ENCODE measurements around the gene CYTH1.

The CYTH1 gene

GRCh38 chr17:78806451-78806850, 24.4 kb upstream of the CYTH1 start:
- no peak for DNase-seq (ENCODE audit: low read depth, low spot score)
- H3K27ac ChIP-seq, result no peak overlapping the region

DNA sequence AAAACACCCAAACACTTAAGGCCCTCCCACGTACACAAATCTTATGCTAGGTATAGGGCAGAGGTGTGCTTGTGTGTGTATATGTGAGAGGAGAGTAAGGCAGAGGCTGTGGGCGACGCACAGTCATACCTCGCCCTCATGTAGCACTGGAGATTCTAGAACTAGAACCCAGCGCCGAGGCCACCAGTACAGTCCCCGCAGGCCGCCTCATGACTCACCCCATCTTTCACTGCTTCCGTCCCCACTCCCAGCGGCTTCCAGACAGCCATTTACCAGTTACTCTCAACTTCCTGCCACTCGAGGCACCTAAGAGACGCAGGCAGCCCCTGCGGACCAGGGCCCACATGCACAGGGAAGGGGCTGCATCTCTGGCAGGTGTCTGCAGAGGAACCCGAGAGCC, 23.2 kb upstream of the CYTH1 start:
- H3K27ac ChIP-seq, result no peak overlapping the region
- no peak for DNase-seq (ENCODE audit: low read depth, low spot score)

- H3K27ac ChIP-seq, result no peak overlapping the region
- no peak for DNase-seq (ENCODE audit: low read depth, low spot score)
These were observed 22.7 kb upstream of the CYTH1 start for GRCh38 chr17:78804777-78805176.

- H3K27ac ChIP-seq, result no peak overlapping the region
- DNase-seq (ENCODE audit: low read depth, low spot score), result no peak
These were observed 21.2 kb upstream of the CYTH1 start for GRCh38 chr17:78803186-78803845.

DNA sequence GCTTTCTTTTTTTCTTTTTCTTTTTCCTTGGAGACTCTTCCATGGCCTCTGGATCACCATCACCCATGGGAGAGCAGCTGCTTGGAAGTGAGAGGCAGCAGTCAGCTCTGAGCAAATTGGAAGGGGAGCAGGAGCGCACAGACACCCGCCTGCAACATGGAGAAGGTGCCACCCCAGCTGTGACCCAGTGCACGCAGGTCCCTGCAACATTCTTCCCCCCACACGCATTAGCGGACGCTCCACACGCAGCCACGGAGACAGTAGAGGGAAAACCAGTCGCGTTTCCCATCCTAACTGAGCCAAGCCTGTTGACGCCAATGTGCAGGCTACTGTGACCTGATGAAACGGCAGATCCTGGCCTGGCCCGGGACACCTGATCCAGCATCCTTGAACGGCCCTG, 20.4 kb upstream of the CYTH1 start:
- no peak overlapping the region for H3K27ac ChIP-seq
- DNase-seq (ENCODE audit: low read depth, low spot score), result no peak

DNA sequence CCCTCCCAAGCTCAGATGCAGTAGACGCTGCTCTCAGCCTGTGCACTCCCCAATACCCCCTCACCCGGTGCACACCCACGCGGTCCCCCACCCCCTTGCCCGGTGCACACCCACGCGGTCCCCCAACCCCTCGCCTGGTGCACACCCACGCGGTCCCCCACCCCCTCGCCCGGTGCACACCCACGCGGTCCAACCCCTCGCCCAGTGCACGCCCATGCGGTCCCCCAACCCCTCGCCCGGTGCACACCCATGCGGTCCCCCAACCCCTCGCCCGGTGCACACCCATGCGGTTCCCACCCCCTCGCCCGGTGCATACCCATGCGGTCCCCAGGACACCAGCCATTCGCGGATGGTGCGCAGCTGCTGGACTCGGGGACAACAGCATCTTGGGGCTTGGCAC, 19.9 kb upstream of the CYTH1 start:
- DNase-seq (ENCODE audit: low read depth, low spot score), result no peak

DNA sequence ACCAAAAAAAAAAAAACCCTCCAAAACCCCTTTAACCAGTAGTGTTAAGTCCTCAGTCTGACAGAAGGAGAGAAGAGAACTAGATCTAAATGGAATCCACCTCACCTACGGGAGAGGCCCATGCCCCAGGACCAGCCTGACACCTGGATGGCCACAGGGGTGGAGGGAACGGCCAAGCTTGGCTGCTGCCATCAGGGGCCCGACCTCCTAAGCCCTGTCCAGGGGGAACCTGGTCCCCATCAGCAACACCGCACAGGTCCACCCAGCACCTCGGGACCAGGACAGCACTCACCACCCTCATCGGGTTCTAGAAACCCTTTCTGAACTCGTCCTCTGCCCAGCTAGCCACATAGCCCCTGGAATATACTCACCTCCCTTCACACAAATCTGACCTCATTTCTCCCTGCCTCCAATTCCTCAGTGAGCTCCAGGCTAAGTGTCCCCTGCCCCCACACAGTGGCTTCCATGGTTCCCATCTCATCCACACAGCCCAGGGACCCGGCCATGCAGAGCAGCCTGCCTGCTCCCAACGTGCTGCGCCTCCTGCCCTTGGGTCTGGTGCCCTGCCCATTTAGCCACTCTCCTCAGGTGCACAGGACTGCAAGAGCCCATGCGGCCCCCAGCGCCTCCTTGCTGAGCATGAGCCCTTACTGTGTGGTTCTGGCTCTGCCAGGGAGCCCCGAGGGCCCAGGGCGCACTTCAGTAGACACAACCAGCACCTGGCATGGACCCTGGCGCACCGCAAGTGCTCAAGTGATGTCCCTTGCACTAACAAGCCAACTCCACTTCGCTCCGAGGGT, 18.3 kb upstream of the CYTH1 start:
- no peak for DNase-seq (ENCODE audit: low read depth, low spot score)
- H3K27ac ChIP-seq, result no peak overlapping the region

More for the DNA sequence above, 19.9 kb upstream of the CYTH1 start:
- H3K27ac ChIP-seq, result no peak overlapping the region

DNA sequence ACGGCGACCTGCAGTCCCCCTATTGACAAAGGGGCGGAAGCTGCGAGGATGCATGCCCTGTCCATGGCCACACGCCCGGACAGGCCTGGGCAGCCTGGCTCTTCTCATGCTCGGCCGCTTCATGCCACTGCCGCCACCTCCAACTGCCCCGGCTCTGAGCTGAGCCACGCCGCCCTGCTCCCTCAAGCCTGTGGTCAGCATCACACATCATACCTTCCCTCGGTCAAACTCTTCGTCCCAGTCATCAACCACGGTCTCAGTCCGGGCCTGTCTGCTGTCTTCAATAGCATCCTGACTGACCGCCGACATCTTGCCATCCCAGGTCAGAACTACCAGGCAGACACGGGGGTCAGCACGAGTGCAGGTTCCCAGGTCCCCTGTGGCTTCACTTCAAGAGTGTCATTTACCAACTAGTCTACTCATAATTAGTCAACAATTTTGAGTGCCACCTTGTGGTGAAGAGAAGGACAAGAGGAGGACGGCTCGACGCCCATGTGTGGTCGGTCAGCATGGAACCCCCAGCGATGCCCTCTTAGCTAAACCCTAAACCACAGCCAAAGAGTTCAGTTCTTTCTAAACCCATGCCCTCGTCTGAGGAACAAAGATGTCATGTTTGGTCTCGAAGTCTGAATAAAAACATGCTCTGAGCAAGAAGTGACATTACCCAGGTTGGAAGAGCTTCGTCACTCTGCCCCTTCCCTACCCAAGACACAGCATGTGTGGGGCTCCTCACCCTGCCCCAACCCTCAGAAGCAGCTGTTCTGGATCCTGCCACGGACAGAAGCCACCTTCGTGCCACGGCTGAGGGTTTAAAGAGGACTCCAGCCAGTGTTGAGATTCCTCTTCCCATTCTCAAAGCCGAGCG, 16.9 kb upstream of the CYTH1 start:
- DNase-seq (ENCODE audit: low read depth, low spot score), result no peak

GRCh38 chr17:78797691-78798585, 15.9 kb upstream of the CYTH1 start:
- no peak overlapping the region for H3K27ac ChIP-seq
- DNase-seq (ENCODE audit: low read depth, low spot score), result no peak

More for the DNA sequence above, 16.9 kb upstream of the CYTH1 start:
- no peak overlapping the region for H3K27ac ChIP-seq

- DNase-seq (ENCODE audit: low read depth, low spot score), result no peak
- no peak overlapping the region for H3K27ac ChIP-seq
These were observed 15.1 kb upstream of the CYTH1 start for GRCh38 chr17:78797213-78797612.

DNA sequence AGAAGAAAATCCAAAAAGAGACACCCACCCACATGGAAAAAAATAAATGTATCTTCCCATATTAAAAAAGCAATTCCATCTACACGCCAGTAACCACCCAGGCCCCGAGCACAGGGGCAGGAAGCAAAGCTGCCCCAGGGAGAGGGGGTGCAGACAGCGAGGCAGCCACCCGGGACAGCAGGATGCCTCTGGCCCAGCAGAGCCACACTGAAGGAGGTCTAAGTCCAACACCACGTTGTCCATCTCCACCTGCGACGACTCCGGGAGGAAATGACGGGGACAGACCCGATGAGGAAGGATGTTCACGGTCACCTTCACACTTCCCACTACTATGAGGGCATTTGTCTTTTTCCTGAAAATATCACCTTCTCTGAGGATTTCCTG, 14.4 kb upstream of the CYTH1 start:
- H3K27ac ChIP-seq, result no peak overlapping the region
- DNase-seq (ENCODE audit: low read depth, low spot score), result no peak

DNA sequence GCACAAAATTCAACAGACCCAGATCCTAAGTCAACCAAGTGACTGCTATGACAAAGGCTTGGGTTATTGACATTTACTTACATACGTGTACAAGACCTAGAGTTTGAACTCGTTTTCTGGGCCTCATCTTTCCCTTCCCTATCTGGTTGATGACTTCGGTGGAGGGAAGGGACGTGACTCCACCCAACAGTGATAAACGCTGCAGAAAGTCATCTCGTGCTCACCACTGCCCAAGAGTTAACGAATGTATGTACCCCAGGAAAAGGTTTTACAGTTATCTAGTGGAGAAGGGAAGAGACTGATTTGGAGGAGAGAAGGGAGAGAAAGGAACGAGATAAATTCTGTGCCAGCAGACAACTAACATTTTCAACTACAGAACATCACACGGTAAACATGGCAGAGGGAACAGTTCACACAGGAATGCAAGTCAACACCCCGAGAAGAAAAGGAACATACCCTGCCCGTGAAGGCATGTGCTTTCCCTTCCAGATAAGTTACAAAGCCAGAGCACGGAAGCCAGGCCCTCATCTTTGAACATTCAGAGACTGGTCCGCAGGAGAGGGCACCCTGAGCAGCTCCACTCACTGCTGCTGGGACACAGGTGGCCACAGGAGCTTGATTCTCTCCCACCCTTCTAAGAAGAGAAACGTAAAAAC, 13.9 kb upstream of the CYTH1 start:
- DNase-seq (ENCODE audit: low read depth, low spot score), result no peak
- H3K27ac ChIP-seq, result no peak overlapping the region

DNA sequence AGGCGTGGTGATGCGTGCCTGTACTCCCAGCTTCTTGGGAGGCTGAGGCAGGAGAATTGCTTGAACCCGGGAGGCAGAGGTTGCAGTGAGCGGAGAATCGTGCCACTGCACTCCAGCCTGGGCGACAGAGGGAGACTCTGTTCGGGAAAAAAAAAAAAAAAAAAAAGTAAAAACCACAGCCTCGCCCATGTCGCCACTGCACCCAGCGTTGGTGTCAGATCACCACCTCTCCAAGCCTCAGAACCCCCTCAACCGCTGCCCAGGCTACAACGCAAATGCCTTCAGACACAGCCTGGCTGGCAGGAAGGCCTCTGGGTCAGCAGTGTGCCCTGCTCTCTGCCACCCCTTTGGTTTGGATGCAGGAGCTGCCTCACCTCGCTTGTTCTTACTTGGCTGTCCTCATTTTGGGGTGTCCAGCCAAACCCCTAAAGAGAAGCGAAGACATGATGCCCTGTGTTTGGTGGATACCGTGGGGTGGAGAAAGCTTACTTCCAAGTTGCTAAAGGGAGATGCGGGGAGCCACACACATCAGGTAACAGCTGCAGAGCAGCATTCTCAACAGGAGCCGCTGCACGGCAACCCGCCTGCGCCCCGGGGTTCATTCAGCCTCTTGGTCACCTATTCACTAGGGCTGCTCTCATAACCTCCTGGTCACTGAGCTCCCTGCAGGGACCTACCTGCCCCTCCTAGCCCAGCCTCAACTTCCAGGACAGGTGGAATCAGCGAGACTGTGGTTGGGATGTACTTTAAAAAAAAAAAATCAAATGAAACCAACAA, 13.0 kb upstream of the CYTH1 start:
- H3K27ac ChIP-seq, result no peak overlapping the region
- no peak for DNase-seq (ENCODE audit: low read depth, low spot score)

DNA sequence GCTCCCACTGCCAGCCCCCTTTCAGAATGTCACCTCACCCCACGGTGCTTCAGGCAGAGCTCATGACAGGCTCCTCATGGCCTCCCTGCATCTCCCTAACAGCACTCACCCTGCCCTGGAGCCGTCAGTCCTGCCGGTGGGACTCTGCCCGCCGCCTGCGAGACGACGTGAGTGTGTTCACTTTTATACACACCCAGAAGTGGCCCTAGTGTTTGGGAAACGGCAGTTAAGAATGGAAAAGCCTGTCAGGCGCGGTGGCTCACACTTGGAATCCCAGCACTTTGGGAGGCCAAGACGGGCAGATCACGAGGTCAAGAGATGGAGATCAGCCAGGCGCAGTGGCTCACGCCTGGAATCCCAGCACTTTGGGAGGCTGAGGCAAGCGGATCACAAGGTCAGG, 12.3 kb upstream of the CYTH1 start:
- H3K27ac ChIP-seq, result no peak overlapping the region
- no peak for DNase-seq (ENCODE audit: low read depth, low spot score)

- no peak for DNase-seq (ENCODE audit: low read depth, low spot score)
- H3K27ac ChIP-seq, result no peak overlapping the region
These were observed 11.9 kb upstream of the CYTH1 start for GRCh38 chr17:78793968-78794367.

DNA sequence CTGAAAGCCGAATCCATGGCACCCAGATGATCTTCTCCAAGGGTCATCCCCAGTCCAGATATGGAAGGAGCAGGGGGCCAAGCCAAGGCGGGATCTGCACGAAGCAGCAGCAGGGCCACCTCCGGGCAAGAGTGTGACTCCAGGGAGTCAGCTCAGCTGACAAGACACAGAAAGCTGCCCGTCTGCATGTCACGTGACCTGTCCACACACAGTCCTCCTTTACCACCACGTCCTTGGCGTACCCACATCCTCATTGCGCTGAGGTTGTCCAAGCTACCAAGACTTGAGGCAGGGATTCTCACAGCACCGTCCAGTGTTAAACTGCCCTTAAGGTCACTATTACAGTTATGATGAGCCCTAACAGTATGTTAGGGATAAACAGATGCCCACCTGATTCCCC, 11.3 kb upstream of the CYTH1 start:
- no peak overlapping the region for H3K27ac ChIP-seq
- DNase-seq (ENCODE audit: low read depth, low spot score), result no peak

DNA sequence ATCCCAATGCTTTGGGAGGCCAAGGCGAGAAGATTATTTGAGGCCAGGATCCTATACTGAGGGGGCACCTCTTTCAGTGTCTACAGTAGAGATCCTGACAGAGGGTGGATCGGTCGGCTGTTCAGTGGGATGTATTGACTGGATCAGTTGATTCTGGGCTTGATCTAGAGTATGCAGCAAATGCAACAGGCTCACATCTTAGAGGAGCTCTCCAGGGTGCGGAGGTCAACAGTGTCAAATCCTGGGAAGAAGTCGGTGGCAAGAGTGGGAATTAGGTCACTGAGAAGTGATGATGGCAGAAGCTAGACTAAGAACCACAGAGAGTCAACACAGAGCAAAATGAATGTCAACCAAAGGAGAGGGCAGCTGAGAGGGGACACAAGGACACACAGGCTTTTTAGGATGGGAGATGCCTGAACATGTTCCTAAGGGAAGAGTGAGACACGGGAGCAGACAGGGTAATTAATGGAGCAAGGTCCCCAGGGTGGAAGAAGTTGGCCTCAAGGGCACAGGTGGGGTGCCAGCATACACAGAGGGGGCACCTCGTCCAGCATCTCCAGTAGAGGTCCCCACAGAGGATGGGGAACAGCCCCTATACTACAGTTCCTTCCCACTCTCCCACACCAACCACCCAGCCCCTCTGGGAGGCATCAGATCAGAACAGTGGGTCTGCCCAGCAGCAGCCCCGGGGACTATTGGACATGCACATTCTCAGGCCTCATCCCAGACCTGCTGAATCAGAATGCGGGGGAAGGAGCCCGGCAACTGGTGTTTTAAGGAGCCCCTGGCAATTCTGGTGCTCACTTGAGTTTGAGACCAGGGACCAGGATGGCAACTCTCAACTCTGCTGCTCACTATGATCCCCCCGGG, 10.0 kb upstream of the CYTH1 start:
- peak overlapping the region; percentile 66 for H3K27ac ChIP-seq
- no peak for DNase-seq (ENCODE audit: low read depth, low spot score)

DNA sequence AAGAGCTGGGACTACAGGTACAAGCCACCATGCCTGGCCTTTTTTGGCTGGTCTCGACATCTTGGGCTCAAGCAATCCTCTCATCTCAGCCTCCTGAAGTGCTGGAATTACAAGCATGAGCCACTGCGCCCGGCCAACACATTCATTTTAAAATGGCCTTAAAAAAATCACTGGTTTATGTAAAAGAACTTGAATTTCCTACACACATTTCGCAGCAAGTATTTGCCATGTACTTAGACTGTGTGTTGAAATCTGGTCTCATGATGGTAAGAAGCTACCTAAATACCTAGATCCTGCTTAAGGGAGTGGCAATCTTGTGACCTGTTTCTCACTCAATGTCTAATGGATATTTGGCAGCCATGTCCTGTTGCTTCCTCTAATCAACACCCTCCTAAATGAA, 8.5 kb upstream of the CYTH1 start:
- DNase-seq (ENCODE audit: low read depth, low spot score), result no peak
- H3K27ac ChIP-seq, result peak overlapping the region; percentile 66
